HepG2 (cell line): ENCODE measurements around the gene TMEM164. TPM values are rescaled to one million over a fixed set of nuclear protein-coding genes. Genes with fewer than 3 reads are reported as not detected.
A peak's percentile ranks its signal among the peaks of the same experiment; 100 is the strongest.

Source experiments
- CCAR2 ChIP-seq: fragments of 200-400 bp; formaldehyde crosslinking; optimal IDR thresholded peaks from 2 replicates; pipeline ENCODE3; 2018; ENCODE audit warnings: low read depth, mild to moderate bottlenecking, low read length, moderate library complexity
- CREM ChIP-seq, 2 experiments: sonication (generic) in 1 of 2; formaldehyde crosslinking in 1 of 2; IDR thresholded peaks; 2 replicates each; pipeline versions ENCODE4 v1.4.0 to v1.6.1; 2016 to 2020; ENCODE audit warnings: antibody characterized with exemption in 1 of 2, mild to moderate bottlenecking in 1 of 2, missing genetic modification reagents in 1 of 2
- DRAP1 ChIP-seq: IDR thresholded peaks from 2 replicates; pipeline ENCODE4 v1.6.1; 2016; ENCODE audit warnings: missing genetic modification reagents, missing compliant biosample characterization
- ELF4 ChIP-seq: sonication (generic); formaldehyde crosslinking; IDR thresholded peaks from 2 replicates; pipeline ENCODE4 v1.5.0; 2020; ENCODE audit warnings: missing genetic modification reagents, mild to moderate bottlenecking, moderate library complexity, borderline replicate concordance
- FOSL2 ChIP-seq: sonication (generic); formaldehyde crosslinking; IDR thresholded peaks from 2 replicates; pipeline ENCODE4 v1.4.0; 2020; ENCODE audit warnings: missing genetic modification reagents
- GMEB2 ChIP-seq: IDR thresholded peaks from 2 replicates; pipeline ENCODE4 v1.6.1; 2016; ENCODE audit warnings: missing biosample characterization, missing genetic modification reagents, low read depth
- HOXA5 ChIP-seq: sonication (generic); formaldehyde crosslinking; IDR thresholded peaks from 2 replicates; pipeline ENCODE4 v1.4.0; 2020; ENCODE audit warnings: missing genetic modification reagents
- KMT2A ChIP-seq: sonication (generic); formaldehyde crosslinking; IDR thresholded peaks from 2 replicates; pipeline ENCODE4 v1.4.0; 2020; ENCODE audit warnings: missing genetic modification reagents
- MIER3 ChIP-seq: IDR thresholded peaks from 2 replicates; pipeline ENCODE4 v1.6.1; 2016; ENCODE audit warnings: missing compliant biosample characterization, borderline replicate concordance
- PRDM4 ChIP-seq: sonication (generic); formaldehyde crosslinking; IDR thresholded peaks from 2 replicates; pipeline ENCODE4 v1.9.0; 2021; ENCODE audit warnings: missing genetic modification reagents, borderline replicate concordance
- TCF12 ChIP-seq, 2 experiments: fragments of 450-650 bp in 1 of 2; sonication (generic) in 1 of 2; formaldehyde crosslinking in 1 of 2; IDR thresholded peaks; 2 replicates each; pipeline versions ENCODE4 v1.6.1 to v1.8.0; 2017 to 2022; ENCODE audit warnings: antibody characterized with exemption in 1 of 2, mild to moderate bottlenecking in 1 of 2, missing genetic modification reagents in 1 of 2, moderate library complexity in 1 of 2
- TCF7 ChIP-seq: sonication (generic); IDR thresholded peaks from 2 replicates; pipeline ENCODE4 v1.6.1; 2016; ENCODE audit warnings: antibody characterized with exemption, low read depth
- U2AF1 ChIP-seq: fragments of 200-400 bp; formaldehyde crosslinking; optimal IDR thresholded peaks from 2 replicates; pipeline ENCODE3; 2017; ENCODE audit warnings: mild to moderate bottlenecking, low read depth, low read length
- ZNF343 ChIP-seq: sonication (generic); formaldehyde crosslinking; IDR thresholded peaks from 2 replicates; pipeline ENCODE4 v1.4.0; 2020; ENCODE audit warnings: mild to moderate bottlenecking, missing genetic modification reagents
- ZNF558 ChIP-seq: sonication (generic); formaldehyde crosslinking; IDR thresholded peaks from 2 replicates; pipeline ENCODE4 v1.9.0; 2022; ENCODE audit warnings: mild to moderate bottlenecking, missing genetic modification reagents, borderline replicate concordance
- ZNF598 ChIP-seq: sonication (generic); formaldehyde crosslinking; IDR thresholded peaks from 2 replicates; pipeline ENCODE4 v1.5.1; 2020; ENCODE audit warnings: mild to moderate bottlenecking, missing genetic modification reagents, borderline replicate concordance
- ZNF614 ChIP-seq: IDR thresholded peaks from 2 replicates; pipeline ENCODE4 v1.6.1; 2018; ENCODE audit warnings: missing biosample characterization, missing genetic modification reagents, inconsistent platforms, borderline replicate concordance
- polyA plus RNA-seq, 8 experiments: library from polyadenylated mRNA; depleted of rRNA in 3 of 8; stranded (reverse) in 7 of 8; unstranded in 1 of 8; fragments of >200 nt; fragmentation: Illumina TruSeq in 4 of 8; extraction: Trizol in 4 of 8; gene quantifications; 2 replicates each; pipeline versions ENCODE4 v1.2.1 to v1.2.3, GENCODE V29; 2011 to 2016; ENCODE audit warnings: low read depth in 4 of 8, missing spikeins in 1 of 8, mixed read lengths in 1 of 8; ENCODE audit not compliant: insufficient read depth in 1 of 8
- total RNA-seq, 5 experiments: library from RNA; depleted of rRNA; stranded (reverse); fragments of >200 nt; fragmentation: Illumina TruSeq; extraction: Trizol; gene quantifications; 2 replicates each; pipeline ENCODE4 v1.2.3, GENCODE V29; 2016; ENCODE audit warnings: low read depth in 1 of 5
- TF ChIP-seq, protein P1 (sequence below): sonication (generic); formaldehyde crosslinking; IDR thresholded peaks from 2 replicates; pipeline ENCODE4 v1.5.0; 2020; ENCODE audit warnings: mild to moderate bottlenecking, missing genetic modification reagents, borderline replicate concordance
- TF ChIP-seq, protein P2 (sequence below): sonication (generic); formaldehyde crosslinking; IDR thresholded peaks from 2 replicates; pipeline ENCODE4 v1.4.0; 2020; ENCODE audit warnings: mild to moderate bottlenecking, missing genetic modification reagents
- TF ChIP-seq, protein P3 (sequence below): sonication (generic); formaldehyde crosslinking; IDR thresholded peaks from 2 replicates; pipeline ENCODE4 v1.4.0; 2020; ENCODE audit warnings: missing genetic modification reagents; ENCODE audit errors: not compliant biosample characterization

TMEM164 gene
- total and polyA plus RNA-seq, 2 of the 13 experiments (the other 11 are each of a cell fraction or from before 2014, with no cell fraction given): 5.8 to 13.2 TPM

GRCh38 chrX:110086162-110086915 is 83.4 kb downstream of the TMEM164 start (continued):
- TF ChIP-seq, protein P1, sequence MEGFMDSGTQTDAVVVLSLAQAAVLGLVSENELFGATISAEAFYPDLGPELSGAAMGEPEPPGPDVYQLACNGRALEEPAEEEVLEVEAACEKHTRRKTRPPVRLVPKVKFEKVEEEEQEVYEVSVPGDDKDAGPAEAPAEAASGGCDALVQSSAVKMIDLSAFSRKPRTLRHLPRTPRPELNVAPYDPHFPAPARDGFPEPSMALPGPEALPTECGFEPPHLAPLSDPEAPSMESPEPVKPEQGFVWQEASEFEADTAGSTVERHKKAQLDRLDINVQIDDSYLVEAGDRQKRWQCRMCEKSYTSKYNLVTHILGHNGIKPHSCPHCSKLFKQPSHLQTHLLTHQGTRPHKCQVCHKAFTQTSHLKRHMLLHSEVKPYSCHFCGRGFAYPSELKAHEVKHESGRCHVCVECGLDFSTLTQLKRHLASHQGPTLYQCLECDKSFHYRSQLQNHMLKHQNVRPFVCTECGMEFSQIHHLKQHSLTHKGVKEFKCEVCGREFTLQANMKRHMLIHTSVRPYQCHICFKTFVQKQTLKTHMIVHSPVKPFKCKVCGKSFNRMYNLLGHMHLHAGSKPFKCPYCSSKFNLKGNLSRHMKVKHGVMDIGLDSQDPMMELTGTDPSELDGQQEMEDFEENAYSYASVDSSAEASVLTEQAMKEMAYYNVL (CRISPR knock-in tag): no peak
- TF ChIP-seq ZNF598 (CRISPR knock-in tag) (no peak), ELF4 (CRISPR knock-in tag) (no peak), U2AF1 (no peak), KMT2A (CRISPR knock-in tag) (no peak), PRDM4 (CRISPR knock-in tag) (no peak), CCAR2 (no peak), CREM (IDR thresholded peaks at IDR 0.05) (peak; percentile 51), CREM (CRISPR knock-in tag; IDR thresholded peaks at IDR 0.05) (no peak), TCF12 (IDR thresholded peaks at IDR 0.05) (no peak), TCF12 (CRISPR knock-in tag; IDR thresholded peaks at IDR 0.05) (no peak), ZNF614 (CRISPR knock-in tag) (no peak), GMEB2 (no peak), TCF7 (peak; percentile 89), MIER3 (CRISPR knock-in tag) (no peak), FOSL2 (no peak), HOXA5 (CRISPR knock-in tag) (no peak), ZNF558 (CRISPR knock-in tag) (no peak), ZNF343 (no peak), DRAP1 (CRISPR knock-in tag) (no peak)
- TF ChIP-seq, protein P2, sequence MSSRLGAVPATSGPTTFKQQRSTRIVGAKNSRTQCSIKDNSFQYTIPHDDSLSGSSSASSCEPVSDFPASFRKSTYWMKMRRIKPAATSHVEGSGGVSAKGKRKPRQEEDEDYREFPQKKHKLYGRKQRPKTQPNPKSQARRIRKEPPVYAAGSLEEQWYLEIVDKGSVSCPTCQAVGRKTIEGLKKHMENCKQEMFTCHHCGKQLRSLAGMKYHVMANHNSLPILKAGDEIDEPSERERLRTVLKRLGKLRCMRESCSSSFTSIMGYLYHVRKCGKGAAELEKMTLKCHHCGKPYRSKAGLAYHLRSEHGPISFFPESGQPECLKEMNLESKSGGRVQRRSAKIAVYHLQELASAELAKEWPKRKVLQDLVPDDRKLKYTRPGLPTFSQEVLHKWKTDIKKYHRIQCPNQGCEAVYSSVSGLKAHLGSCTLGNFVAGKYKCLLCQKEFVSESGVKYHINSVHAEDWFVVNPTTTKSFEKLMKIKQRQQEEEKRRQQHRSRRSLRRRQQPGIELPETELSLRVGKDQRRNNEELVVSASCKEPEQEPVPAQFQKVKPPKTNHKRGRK: no peak
- TF ChIP-seq, protein P3, sequence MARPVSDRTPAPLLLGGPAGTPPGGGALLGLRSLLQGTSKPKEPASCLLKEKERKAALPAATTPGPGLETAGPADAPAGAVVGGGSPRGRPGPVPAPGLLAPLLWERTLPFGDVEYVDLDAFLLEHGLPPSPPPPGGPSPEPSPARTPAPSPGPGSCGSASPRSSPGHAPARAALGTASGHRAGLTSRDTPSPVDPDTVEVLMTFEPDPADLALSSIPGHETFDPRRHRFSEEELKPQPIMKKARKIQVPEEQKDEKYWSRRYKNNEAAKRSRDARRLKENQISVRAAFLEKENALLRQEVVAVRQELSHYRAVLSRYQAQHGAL: no peak
